HG03280 (cell line): ENCODE results near the gene PLEKHM3.
"Not testable (repeated sequence)": the region's sequence is repeated elsewhere in the genome, so short reads cannot be mapped to it uniquely, and the experiment has no call there.

Source experiments
- ATAC-seq: cut with Tn5 transposase; IDR thresholded peaks from one replicate; pipeline ENCODE4 v1.9.1; 2021; ENCODE audit warnings: mild to moderate bottlenecking, moderate library complexity; ENCODE audit not compliant: unreplicated experiment

The PLEKHM3 gene

DNA sequence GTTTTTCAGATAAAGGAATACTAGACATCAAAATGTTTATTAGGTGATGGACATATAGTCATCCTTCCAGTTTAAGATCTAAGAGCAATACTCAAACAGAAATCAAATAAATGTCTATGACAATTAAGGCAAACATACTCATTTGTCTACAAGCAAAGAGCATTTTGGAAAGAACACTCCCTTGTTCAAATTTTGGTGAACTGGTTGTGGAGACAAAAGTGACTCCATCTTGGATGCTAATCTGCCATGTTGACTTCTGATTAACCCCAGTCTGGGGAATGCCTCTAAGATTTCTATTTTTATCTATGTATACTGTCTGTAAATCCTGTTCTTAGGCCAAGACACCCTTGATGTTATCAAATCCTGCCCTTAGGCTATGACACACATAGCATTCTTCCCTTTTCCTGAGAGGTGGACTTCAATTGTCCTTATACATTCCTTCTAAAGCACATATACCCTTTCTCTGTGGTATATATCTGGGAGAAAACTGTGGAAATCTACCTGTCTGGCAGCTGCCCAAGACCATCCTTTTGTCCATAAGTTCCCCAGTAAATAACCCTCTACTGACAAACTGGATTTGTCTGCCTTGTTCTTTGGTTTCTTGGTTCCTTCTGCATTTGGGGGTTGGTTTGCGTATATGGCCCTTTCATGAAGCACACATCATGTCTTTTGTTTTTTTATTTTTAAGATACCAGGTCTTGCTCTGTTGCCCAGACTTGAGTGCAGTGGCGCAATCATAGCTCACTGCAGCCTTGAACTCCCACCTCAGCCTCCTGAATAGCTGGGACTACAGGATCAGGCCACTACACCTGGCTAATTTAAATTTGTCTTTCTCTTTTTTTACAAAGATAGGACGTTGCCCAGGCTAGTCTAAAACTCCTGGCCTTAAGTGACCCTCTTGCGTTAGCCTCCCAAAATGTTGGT is 12.5 kb upstream of the PLEKHM3 start:
- ATAC-seq, result no peak

DNA sequence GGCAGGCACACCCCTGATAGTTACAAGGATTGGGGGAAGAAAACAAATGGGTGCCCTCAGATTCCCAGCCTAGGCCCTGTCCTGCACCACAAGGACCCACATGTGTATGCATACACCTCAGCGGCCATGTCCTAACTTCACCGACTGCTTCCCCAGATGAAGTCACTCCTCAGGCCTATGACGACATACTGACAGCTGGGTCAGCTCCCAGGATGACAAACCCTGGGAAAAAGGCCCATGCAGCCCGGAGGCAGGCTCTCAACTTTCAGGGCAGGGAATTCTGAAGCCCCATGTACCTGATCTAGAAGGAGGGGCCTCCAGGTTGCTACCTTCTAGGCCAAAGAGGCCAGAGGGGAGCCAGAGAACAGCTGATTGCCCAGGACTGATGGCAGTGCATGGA is 11.0 kb upstream of the PLEKHM3 start:
- ATAC-seq, result no peak

DNA sequence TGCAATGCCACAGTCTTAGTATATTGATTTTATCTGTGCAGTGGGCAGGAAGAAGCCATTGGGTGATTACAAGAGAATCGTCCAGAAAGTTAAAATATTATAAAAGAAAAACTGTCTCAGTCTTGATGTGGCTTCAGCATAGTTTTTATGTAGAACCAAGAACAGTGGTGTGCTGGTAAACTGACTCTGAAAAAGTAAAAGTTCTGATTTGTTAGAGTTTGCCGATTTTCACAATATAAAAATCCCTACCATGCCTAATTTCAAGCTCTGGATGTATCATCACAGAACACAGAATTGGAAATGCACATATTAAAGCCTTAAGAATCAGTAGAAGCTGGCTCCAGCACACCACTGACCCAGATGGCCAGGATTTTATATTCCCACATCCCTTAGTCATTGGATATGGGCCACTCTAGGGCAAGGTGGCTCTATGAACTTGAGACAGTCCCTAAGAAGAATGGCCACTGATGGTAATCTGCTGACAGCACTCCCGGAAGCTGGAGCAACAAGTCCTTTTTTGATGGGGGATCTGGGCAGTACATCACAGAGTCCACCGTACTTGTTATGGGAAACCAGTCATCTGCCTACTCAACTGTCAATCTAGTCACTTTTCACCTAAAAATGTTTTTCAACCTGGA is 9.3 kb upstream of the PLEKHM3 start:
- no peak for ATAC-seq

DNA sequence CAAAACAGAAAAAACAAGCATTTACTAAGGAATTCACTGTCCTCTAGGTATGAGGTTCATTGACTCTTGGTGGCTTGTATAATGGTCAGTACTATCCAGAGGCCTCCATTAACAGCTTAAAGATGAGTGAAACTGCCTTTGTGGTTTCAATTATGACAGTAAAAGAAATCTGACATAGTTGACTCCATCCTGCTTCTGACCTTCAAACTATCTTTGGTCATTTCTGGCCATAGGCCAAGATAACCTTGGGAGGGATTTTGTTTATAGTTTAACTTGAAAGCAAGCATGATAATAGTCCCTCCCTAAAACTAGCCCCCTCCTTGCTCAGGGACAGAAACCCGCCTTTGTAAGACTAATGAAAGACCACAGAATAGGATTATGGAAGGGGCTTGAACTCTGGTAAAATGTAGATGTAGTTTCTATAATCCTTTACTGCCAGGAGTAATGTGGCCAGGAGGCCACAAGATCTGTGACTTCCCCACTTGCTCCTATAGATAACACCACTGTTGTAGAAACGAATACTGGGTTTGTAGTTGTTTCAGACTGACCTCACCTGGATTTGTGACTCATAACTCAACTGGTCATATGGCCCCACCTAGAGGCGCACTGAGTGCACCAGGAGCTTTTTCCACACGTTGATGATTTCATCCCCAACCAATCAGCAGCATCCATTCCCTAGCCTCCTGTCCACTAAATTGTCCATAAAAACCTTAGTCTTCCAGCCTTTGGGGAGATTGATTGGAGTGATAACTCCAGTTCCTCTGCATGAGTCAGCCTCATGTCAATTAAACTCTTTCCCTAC is 8.6 kb upstream of the PLEKHM3 start:
- peak; percentile 87 for ATAC-seq

DNA sequence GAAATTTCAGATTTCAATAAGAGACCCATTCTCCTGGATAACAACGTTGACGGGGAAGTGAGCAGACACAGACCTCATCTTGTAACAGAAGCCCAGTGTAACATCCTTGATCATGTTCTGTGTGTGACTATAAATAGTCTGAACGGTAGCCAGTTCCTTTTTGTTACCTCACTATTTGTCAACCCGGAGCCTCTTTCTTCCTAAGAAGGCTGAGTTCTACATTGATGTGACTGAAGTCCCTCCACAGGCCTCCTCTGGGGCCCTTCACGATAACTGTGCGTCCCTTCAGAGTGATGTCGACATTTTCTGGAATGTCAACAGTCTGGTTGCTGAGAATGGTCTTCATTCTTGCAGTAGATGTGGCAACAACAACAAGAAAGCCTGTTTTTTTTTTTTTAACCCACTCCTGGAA is 6.3 kb upstream of the PLEKHM3 start:
- ATAC-seq, result no peak

DNA sequence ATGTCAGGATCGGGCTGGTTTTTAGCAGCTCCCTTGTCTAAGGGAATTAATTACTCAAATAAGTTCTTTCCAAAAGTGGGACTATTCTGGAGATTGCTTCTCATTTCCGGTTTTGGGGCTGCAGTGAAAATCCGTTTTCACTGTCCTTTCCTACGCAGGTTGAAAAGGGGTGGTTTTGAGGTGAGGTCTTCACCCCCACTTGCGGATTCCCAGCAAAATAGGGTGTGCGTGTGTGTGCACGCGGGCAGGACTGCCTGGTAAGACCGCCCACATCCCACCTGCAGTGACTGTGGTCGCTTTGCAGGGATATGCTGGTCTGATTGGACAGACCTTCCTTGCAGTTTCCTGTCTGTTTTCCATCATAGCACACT is 472 bp upstream of the PLEKHM3 start:
- ATAC-seq, result peak; percentile 20

DNA sequence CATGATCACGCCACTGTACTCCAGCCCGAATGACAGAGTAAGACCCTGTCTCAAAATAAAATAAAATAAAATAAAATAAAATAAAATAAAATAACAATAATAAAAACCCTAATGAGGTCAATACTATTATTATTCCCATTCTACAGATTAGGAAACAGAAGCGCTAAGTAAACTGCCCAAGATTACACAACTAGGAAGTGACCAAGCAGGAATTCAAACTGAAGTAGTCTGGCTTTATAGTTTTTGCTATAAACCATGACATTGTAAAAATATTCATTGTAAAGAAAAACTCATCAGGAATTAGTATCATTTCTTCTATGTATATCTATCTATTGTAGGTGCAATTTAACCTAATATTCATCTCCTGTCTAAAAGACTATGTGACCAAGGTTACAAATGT is 1.2 kb downstream of the PLEKHM3 start:
- ATAC-seq, result no peak

DNA sequence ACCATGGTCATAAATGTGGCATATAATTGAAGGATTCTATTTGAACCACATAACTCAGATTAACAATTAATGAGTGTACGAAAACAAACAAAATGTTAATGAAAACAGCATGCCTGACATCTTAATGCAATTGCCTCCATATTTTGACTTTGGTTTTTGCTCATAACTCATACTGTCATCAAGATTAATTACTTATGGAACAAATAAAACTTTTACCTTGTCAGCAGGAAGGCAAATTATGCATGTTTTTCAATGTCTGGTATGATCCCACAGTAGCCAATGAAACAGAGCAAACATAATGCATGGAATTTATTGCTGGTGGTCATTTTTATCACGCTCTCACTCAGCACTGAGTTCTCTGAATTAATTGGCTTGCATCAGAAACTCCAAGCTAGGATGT is 5.1 kb downstream of the PLEKHM3 start:
- ATAC-seq, result no peak

DNA sequence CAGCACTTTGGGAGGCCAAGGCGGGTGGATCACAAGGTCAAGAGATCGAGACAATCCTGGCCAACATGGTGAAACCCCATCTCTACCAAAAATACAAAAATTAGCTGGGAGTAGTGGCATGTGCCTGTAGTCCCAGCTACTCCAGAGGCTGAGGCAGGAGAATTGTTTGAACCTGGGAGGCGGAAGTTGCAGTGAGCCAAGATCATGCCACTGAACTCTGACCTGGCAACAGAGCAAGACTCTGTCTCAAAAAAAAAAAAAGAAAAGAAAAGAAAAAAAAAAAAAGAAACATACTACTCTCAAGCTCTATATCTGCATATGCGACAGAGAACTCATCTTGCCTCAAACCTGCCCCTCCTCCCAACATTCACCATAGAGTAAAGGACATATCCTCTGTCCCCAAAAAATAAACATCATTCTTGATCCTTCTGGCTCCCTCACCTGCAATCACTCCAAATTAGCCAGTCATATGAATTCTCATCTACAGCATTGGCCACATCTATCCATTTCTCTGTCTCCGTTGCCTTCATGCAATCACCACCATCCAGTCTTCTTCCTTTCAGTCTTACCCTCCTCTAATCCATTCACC is 7.1 kb downstream of the PLEKHM3 start:
- not testable (repeated sequence) for ATAC-seq

DNA sequence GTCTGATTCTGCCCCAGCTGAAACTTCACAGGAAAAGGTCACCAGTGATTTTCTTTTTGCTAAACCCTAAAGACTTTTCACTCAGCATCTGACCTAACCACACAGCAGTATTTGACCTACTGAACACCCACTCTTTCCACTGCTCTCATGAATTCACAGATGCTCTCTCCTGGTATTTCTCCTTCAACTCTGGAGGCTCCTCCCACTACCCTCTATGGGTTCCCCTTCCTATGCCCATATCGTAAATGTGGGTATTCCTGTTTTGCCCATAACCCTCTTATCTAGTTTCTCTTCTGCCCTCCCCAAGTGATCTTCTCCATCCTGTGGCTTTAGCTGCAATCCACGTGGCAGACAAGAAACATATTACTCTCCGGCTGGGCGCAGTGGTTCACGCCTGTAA is 7.6 kb downstream of the PLEKHM3 start:
- no peak for ATAC-seq

DNA sequence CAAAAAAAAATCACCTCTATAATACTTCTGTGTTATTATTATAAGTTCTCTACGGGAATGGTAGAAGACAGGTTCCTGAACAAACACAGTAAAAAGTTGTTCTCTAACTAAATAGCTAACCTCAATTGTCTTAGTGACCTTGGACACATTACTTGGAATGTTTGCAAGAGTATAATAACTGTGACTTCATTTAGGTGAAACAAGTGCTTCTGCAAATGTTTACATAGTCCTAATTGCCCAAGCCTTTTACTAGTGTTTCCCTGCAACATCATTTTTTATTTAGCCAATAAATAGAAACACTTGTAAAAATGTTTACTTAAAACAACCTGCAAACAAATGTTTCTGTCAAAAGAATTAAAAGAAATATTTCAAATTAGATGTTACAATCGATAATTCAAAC is 9.9 kb downstream of the PLEKHM3 start:
- ATAC-seq, result no peak

DNA sequence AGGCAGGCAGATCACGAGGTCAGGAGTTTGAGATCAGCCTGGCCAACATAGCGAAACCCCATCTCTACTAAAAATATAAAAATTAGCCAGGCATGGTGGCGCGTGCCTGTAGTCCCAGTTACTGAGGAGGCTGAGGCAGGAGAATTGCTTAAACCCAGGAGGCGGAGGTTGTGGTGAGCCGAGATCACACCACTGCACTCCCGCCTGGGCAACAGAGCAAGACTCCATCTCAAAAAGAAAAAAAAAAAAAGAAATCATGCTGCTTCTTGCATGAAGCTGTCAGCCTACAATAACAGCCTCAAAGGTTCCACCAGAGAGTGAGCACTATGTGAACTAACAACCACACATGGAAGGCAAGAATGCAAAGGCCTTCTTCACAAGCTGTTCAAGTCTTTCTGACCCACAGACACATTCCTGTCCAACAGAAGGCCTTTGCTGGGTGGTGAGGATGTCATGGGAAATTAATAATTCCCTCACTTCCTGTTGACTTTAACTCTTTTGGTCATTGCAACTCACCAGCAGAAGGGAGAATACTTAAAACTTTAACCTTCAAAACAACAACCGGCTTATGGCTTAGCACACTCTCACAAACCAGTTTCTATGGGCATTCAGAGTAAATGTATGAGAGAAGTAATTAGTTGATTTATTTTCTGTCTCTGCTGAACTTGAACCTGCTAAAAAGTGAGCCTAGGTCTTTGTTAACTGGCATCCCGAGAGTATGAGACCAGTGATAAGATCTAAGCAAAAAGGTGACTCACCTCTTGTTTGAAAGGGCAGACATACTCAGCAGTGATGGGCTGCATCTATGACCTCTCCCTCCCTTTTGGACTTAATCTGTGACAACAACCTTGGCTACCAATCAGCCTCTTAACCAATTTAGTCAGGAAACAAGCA is 11.8 kb downstream of the PLEKHM3 start:
- no peak for ATAC-seq

DNA sequence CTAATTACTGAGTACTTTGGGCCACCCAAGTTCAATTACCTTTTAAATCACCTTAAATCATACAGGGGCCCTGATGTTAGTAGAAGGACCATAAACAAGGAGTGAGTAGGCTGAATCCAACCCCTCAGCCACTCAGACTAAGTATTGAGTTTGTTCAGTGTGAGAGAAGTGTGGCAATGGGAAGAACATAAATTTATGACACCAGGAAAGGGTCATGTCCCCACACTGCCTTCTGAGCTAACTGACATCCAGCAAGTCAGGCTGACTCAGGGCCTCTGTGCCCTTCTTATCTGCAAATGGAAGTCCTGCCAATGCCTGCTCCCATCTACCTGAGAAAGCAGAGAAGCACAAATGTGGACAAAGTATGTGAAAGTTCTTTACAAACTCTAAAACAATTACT is 12.9 kb downstream of the PLEKHM3 start:
- no peak for ATAC-seq

DNA sequence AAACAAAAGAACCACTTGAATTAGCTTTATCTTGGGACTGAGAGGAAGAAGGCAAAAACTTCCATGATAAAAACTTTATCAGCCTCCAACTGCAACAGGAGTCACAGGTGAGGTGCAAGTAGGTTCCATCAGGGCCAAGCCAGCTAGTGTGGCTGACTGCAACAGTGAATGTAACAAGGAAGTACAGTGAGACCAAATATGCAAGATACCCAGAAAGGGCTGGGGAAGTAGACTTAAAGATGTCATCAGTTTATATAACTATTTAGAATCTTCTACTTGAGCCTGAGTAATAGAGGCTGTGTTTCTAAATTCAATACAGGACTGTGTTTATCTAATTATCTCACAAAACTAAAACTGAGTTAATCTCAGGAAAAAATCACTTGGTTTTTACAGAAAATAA is 14.8 kb downstream of the PLEKHM3 start:
- ATAC-seq, result no peak

DNA sequence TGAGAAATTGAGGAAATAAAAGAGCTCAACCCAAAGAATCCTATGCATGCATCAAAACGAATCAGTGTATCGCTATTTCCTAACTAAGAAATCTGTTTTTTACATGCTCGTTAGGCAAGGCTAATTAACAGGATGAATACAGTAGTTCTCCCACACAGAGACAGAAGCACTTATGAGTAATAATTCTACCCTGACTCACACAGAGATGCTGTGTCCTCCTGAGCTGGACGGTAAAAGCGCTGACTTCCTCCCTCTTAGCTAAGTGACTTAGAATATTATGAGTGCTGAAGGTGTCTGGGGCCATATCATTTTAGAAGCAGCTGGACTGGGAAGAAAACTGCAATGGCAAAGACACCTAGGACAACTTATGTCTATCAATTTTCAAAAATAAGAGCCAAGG is 18.5 kb downstream of the PLEKHM3 start:
- no peak for ATAC-seq

DNA sequence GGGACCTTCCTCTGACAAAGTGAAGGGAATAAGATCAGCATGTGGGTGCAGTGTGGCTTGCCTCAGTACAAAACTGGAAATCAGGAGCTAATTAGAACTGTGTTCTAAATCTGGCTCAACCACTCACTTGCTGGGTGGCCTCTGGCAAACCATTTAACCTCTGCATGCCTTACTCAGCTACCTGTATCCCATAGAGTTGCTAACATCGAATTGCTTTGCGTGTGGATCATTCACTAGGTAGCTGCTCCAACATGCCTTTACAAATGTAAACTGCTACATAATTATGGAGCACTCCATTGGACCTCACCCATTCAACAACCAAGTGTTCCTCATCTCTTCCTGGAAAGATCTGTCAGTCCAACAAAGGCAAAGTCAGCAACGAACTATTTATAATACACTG is 19.0 kb downstream of the PLEKHM3 start:
- no peak for ATAC-seq

DNA sequence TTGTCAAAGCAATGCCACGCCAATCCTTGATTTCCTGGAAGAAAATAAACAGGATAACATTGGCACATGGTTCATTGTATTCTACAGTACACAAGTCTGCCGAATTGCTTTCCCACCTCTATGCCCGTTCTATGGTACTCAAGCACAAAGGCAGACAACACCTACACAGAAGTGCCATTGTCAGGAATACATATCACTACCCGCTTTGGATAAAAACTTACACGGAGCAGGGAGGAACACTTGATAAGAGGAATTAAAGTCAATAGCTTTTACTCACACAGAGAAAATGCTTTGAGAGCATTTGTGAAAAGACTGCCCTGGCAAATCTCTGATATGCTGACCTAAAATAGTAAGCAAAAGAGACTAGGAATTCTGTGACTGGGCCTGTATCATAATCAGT is 23.4 kb downstream of the PLEKHM3 start:
- ATAC-seq, result no peak

DNA sequence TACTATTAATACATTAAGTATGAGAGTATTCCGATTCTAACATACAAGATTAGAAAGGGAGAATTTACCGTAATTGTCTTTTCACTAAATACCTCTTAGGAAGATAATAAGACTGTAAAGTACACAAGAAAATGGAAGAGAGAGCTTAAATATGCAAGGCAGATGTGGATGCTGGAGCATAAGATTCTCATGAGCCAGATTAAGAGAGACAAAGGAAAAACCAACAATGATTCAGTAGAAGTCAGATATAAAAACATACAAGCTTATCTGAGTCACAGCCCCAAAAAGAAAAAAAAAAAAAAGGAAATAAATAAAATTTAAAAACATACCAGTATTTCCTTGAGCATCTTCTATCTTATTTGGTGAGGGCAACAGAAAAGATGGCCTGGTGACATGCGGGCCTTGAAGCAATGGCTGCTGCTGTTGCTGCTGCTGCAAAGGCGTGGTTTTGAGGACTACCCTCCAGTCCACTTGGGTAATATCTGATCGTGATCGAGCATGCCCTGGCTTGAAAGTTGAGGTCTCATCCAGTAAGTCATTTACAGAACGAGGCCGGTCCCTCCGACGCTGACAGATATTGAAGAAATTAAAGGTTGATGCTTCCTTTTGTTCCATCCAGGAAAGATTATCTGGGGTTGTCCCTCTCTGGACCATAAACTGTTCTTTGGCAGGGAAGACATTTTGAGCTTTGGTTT is 24.5 kb downstream of the PLEKHM3 start:
- no peak for ATAC-seq

DNA sequence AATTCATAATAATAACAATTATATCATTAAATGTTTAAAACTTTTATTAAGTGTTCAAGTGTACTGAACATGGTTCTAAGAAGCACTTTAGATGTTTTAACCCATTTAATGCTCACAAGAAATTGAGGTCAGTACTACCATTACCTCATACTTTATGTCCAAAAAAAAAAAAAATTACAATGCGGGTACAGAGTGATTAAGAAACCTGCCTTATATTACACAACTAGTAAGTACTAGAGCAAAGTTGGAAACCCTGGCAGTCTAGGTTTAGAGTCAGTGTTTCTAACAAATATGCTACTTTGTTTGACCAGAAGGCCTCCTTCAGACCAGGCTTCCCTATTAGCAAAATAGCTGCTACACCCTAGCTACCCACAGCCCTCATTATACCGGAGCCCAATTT is 28.5 kb downstream of the PLEKHM3 start:
- ATAC-seq, result no peak

DNA sequence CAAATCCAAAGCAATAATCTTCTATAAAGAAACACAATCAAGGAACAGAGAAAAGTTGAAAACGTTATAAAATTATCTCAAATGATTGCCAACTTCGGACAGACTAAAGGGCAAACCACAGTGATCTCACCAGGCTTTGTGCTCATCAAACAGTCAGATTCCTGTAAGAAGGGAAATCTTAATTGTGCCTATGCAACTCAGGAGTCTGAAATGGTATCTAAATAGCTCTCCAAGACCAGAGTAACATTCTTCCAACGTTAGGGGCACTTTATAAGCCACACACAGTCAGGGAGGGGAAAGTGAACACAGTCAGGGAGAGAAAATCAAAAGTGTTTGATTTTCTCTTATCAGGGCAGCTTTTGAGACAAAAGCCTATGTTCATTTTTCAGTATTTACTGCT is 29.4 kb downstream of the PLEKHM3 start:
- ATAC-seq, result no peak
